Thyroid gland (tissue), 4 donors: ENCODE data around the gene PTPRE. TPM values are rescaled to one million over a fixed set of nuclear protein-coding genes. Genes with fewer than 3 reads are reported as not detected.
A peak's percentile ranks its signal among the peaks of the same experiment; 100 is the strongest.

ENCODE experiments used
- DNase-seq, 2 donors: peaks; one replicate each; pipeline ENCODE4 v3.0.0-alpha.2; 2019
- H3K27ac ChIP-seq, 3 donors: fragments of 200-600 bp; sonication (generic); 1 replicate in 2 of 3; 2 replicates in 1 of 3; pipeline ENCODE4 v1.5.1; 2016 to 2019; ENCODE audit warnings: mild to moderate bottlenecking in 1 of 3, moderate library complexity in 1 of 3
- H3K27me3 ChIP-seq: fragments of 200-600 bp; sonication (generic); one replicate; pipeline ENCODE4 v1.5.1; 2019
- H3K36me3 ChIP-seq, 2 donors: fragments of 200-600 bp; sonication (generic); one replicate each; pipeline ENCODE4 v1.5.1; 2016 to 2019
- H3K4me1 ChIP-seq, 2 donors: fragments of 200-600 bp; sonication (generic); one replicate each; pipeline ENCODE4 v1.5.1; 2017 to 2019
- H3K4me3 ChIP-seq, 3 donors: fragments of 200-600 bp; sonication (generic); replicated peaks in 1 of 3; 1 replicate in 2 of 3; 2 replicates in 1 of 3; pipeline ENCODE4 v1.5.1; 2016; ENCODE audit warnings: mild to moderate bottlenecking in 1 of 3
- H3K9me3 ChIP-seq: fragments of 200-600 bp; sonication (generic); one replicate; pipeline ENCODE4 v1.5.1; 2017
- POLR2A ChIP-seq, 2 donors: fragments of 450-650 bp; IDR thresholded peaks; one replicate each; pipeline ENCODE4 v1.6.1; 2017; ENCODE audit warnings: antibody characterized with exemption in 2 of 2, mild to moderate bottlenecking in 2 of 2, moderate library complexity in 1 of 2
- WGBS, 2 donors: methylation state at CpG; one replicate each; pipeline ENCODE4 v1.1.5; 2017; 5-methylcytosine and 5-hydroxymethylcytosine counted together
- intact Hi-C: fragments of 100-400 bp; cut with DNase I; formaldehyde crosslinking; loops from one replicate; pipeline ENCODE4 v1.15.1; 2023
- total RNA-seq, 4 donors: library from RNA; depleted of rRNA; stranded (reverse); fragments of >200 nt; gene quantifications; one replicate each; pipeline ENCODE4 v1.2.3, GENCODE V29; 2016
- TF ChIP-seq, protein P1 (sequence below), 6 experiments: fragments of 200-600 bp in 3 of 6; fragments of 450-650 bp in 3 of 6; sonication (generic) in 3 of 6; IDR thresholded peaks; one replicate each; pipeline ENCODE4 v1.5.1; 2016 to 2019; ENCODE audit warnings: antibody characterized with exemption in 6 of 6, mild to moderate bottlenecking in 2 of 6, inconsistent platforms in 1 of 6, moderate library complexity in 1 of 6

The PTPRE gene
- total RNA-seq, 4 donors from 2014 or later, result 16.8 to 25.0 (median 19.4) TPM

DNA sequence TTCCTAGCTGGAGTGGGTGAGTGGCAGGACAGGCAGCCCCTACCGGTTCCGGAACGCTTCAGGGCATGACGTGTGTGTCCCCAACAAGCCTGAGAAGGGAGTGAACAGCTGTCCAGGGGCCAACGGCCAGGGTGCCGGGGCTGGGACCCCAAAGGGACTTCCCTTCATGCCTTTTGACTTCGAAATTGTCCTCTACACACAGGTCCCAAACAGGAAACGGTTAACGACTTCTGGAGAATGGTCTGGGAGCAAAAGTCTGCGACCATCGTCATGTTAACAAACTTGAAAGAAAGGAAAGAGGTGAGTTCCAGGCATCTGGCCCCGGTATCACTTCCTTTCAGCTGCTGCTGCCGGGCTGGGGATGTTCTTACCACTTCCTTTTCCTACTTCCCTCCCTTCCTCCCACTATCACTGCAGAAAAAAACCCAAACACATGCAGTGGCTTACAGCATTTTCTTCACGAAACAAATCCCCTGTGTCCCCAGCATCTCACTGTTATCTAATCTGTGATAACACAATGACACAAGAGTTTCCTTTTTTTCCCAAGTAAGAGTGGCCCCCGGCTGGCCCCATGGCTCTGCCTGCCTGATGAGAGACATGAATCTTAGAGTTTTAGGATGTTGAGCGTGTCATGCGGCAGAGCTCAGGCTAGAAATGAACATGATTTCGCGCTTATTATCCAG, 156.1 kb downstream of the PTPRE start:
- Histone ChIP-seq H3K4me3 (no peak overlapping the region), H3K9me3 (no peaks in the 10 kb centered on the region), H3K4me1 (peaks cover 0 to 23% of the 10 kb centered on the region in 2 donors), H3K27ac (peak overlapping the region in 2 of 3 donors; percentile 30 to 58), H3K27me3 (no peaks in the 10 kb centered on the region), H3K36me3 (no peaks in the 10 kb centered on the region)
- intact Hi-C loops, result no loop called here
- peak in 1 of 2 donors; percentile 25 for DNase-seq
- TF ChIP-seq POLR2A (IDR thresholded peaks at IDR 0.05), result no peak
- TF ChIP-seq, protein P1, sequence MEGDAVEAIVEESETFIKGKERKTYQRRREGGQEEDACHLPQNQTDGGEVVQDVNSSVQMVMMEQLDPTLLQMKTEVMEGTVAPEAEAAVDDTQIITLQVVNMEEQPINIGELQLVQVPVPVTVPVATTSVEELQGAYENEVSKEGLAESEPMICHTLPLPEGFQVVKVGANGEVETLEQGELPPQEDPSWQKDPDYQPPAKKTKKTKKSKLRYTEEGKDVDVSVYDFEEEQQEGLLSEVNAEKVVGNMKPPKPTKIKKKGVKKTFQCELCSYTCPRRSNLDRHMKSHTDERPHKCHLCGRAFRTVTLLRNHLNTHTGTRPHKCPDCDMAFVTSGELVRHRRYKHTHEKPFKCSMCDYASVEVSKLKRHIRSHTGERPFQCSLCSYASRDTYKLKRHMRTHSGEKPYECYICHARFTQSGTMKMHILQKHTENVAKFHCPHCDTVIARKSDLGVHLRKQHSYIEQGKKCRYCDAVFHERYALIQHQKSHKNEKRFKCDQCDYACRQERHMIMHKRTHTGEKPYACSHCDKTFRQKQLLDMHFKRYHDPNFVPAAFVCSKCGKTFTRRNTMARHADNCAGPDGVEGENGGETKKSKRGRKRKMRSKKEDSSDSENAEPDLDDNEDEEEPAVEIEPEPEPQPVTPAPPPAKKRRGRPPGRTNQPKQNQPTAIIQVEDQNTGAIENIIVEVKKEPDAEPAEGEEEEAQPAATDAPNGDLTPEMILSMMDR (IDR thresholded peaks at IDR 0.05), result no peak
- 49 to 52% methylated on average over 13 to 19 of the region's 19 CpGs for WGBS, 2 donors

DNA sequence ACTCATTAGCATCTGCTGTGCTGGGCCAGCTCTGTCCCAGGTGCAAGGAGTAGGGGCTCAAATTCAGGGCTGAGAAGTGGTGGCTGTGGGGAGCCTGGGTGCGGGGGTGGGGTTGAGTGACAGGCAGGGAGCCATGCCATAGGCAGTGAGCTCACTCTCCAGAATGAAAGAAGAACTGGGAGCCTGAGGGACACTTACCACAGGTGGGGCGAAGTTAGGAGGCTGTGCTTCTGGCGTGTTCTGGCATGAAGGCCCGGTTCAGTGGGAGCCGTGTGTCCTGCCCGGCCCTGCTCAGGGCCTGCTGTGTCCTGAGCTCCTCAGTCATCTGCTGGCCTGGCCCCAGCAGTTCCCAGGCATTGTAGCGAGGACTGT, 156.8 kb downstream of the PTPRE start:
- no peak for TF ChIP-seq POLR2A (IDR thresholded peaks at IDR 0.05)
- TF ChIP-seq, protein P1 (IDR thresholded peaks at IDR 0.05), result no peak
- Histone ChIP-seq H3K4me3 (no peak overlapping the region), H3K27ac (peak overlapping the region in 2 of 3 donors; percentile 3 to 43), H3K36me3 (no peaks in the 10 kb centered on the region), H3K4me1 (peaks cover 0 to 23% of the 10 kb centered on the region in 2 donors), H3K27me3 (no peaks in the 10 kb centered on the region), H3K9me3 (no peaks in the 10 kb centered on the region)
- DNase-seq, result no peak
- intact Hi-C loops, result no loop called here
- 75 to 93% methylated on average over 2 to 7 of the region's 7 CpGs for WGBS, 2 donors

DNA sequence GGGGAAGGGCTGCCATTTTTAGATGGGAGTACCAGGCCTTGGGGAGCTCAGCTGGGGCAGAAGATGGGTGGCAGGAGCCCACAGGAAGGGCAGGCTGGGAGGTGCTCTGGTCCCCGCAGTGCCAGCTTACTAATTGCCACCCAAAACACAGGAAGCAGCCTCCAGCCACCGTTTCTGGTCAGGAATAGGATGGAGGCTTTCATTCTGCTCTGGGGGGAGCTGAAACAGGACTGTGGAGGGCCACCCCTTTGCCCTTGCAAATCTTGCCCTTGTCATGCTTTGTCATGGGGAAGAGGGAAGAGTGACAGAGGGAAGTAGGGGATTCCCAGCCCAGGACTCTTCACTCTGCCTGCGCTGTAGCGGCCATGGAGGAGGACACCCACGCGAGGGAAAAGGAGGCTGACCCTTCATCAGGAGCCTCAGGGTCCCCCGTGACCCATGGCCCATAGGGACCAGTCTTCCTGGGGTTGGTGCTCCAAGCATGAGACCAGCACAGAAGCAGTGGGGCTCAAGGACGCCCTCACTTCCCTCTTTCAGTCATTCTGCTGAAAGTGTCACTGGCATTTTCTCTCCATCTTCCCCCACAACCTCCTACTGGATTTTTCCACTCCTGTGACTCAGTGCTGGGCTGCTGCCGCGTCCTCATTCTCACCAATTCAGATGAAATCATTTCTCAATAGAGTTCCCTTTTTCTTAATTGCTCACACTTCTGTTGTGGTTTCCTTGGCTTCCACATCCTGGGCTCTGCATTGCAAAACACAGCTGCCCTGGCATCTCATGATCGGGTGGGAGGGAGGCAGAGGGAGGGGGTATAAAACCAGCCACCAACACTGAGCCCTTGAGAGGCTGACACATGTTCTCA, 157.4 kb downstream of the PTPRE start:
- Histone ChIP-seq H3K4me3 (no peak overlapping the region), H3K9me3 (no peaks in the 10 kb centered on the region), H3K36me3 (no peaks in the 10 kb centered on the region), H3K4me1 (peaks cover 0 to 23% of the 10 kb centered on the region in 2 donors), H3K27ac (peak overlapping the region in 2 of 3 donors; percentile 3 to 43), H3K27me3 (no peaks in the 10 kb centered on the region)
- TF ChIP-seq, protein P1 (IDR thresholded peaks at IDR 0.05), result no peak
- TF ChIP-seq POLR2A (IDR thresholded peaks at IDR 0.05), result no peak
- 71 to 84% methylated on average over 11 of the region's 11 CpGs for WGBS, 2 donors
- intact Hi-C loops, result no loop called here
- no peak for DNase-seq

DNA sequence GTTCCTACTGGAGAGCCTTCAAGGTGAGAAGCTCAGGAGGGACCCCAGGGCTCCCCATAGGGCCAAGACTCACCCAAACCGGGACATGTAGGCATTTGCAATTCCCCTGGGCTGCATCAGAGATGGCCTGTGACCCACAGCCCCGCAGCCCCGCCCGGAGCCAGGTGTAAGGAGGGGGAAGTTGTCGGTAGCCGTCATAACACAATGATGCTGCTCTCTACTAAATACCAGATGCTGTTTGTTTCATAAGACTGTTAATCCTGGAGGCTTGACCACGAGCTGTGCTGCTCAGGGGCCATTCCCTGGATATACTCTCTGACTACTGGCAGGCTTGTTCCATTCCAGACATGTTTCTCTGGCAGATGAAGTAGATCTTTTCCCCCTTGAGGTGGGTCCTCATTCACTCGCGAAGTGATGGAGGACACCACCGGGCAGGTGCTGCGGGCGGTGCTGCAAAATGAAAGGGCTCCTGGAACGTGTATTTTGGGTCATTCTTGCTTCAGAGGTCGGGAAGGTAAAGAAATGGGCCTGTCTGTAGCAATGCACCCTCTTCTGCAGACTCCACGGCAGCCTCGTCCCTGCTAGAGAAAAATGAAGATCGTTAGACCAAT, 158.2 kb downstream of the PTPRE start:
- WGBS, 2 donors, result 79 to 81% methylated on average over 16 to 17 of the region's 17 CpGs
- intact Hi-C loops, result no loop called here
- Histone ChIP-seq H3K27ac (no peak overlapping the region), H3K4me3 (no peak overlapping the region), H3K9me3 (no peaks in the 10 kb centered on the region), H3K4me1 (peaks cover 0 to 23% of the 10 kb centered on the region in 2 donors), H3K27me3 (no peaks in the 10 kb centered on the region), H3K36me3 (no peaks in the 10 kb centered on the region)
- no peak for DNase-seq
- TF ChIP-seq, protein P1 (IDR thresholded peaks at IDR 0.05), result no peak
- TF ChIP-seq POLR2A (IDR thresholded peaks at IDR 0.05), result no peak
